Naive thymus-derived CD8-positive, alpha-beta T cell (primary cell): ENCODE measurements around the gene METTL23. TPM values are rescaled to one million over a fixed set of nuclear protein-coding genes. Genes with fewer than 3 reads are reported as not detected.

Experiments used
- ATAC-seq, 2 donors: fragments of 150-1000 bp; cut with Tn5 transposase in 1 of 2; sonication (Bioruptor Pico), chemical (Tn5 transposase) in 1 of 2; 1 replicate in 1 of 2; 2 replicates in 1 of 2; pipeline ENCODE4 v1.10.0; 2021; ENCODE audit warnings: mild to moderate bottlenecking in 2 of 2, moderate library complexity in 2 of 2
- POLR2A ChIA-PET: fragments of 350-600 bp; sonication (Branson Sonifier 250); formaldehyde crosslinking; loops from one replicate; lab custom pipeline; 2021; ENCODE audit warnings: antibody characterized with exemption; lab: Charles Lee
- DNase-seq, 10 donors: peaks; one replicate each; pipeline versions ENCODE4 v3.0.0 to v3.0.0-alpha.2; 2020 to 2022
- H3K27ac Mint-ChIP-seq, 10 donors: one replicate each; pipeline ENCODE4 v1.8.0; 2020 to 2022; ENCODE audit warnings: mild to moderate bottlenecking in 10 of 10, mixed read lengths in 10 of 10, moderate library complexity in 4 of 10, inconsistent platforms in 1 of 10
- H3K27me3 Mint-ChIP-seq, 5 donors: one replicate each; pipeline ENCODE4 v1.8.0; 2021 to 2022; ENCODE audit warnings: mixed read lengths in 5 of 5
- H3K36me3 Mint-ChIP-seq, 3 donors: one replicate each; pipeline ENCODE4 v1.8.0; 2020 to 2022; ENCODE audit warnings: mixed read lengths in 3 of 3, mild to moderate bottlenecking in 2 of 3, inconsistent platforms in 1 of 3
- H3K4me1 Mint-ChIP-seq, 4 donors: one replicate each; pipeline ENCODE4 v1.8.0; 2021 to 2022; ENCODE audit warnings: mixed read lengths in 4 of 4
- H3K4me3 Mint-ChIP-seq, 10 donors: one replicate each; pipeline ENCODE4 v1.8.0; 2020 to 2022; ENCODE audit warnings: mild to moderate bottlenecking in 10 of 10, mixed read lengths in 10 of 10, moderate library complexity in 6 of 10, inconsistent platforms in 1 of 10
- H3K9me3 Mint-ChIP-seq, 9 donors: one replicate each; pipeline ENCODE4 v1.8.0; 2020 to 2022; ENCODE audit warnings: mixed read lengths in 9 of 9, mild to moderate bottlenecking in 3 of 9, inconsistent platforms in 1 of 9, moderate library complexity in 1 of 9
- polyA plus RNA-seq, 3 donors: library from polyadenylated mRNA; unstranded; fragments of 300-500 nt; fragmentation: Illumina TruSeq; gene quantifications; one replicate each; pipeline ENCODE4 v1.2.3, GENCODE V29; 2021
- total RNA-seq, 8 experiments: library from RNA in 2 of 8; stranded (reverse) in 2 of 8; gene quantifications; one replicate each; pipeline ENCODE4 v1.2.3 and lab custom pipeline; 2021 to 2026

Gene METTL23
- total and polyA plus RNA-seq, 5 experiments from 2014 or later: 86.2 to 154 (median 140) TPM

- H3K9me3 Mint-ChIP-seq: no peaks in the 10 kb centered on the region
- peaks cover 5 to 10% (median 8%) of the 10 kb centered on the region in 4 donors for H3K4me1 Mint-ChIP-seq
- H3K36me3 Mint-ChIP-seq: no peaks in the 10 kb centered on the region
- H3K4me3 Mint-ChIP-seq: no peak overlapping the region
- H3K27ac Mint-ChIP-seq: no peak overlapping the region
- POLR2A ChIA-PET: interaction anchor here (0.6 kb wide), 1 partner anchor 1631 kb away, joined by 3 read pairs; no protein-coding TSS in a partner anchor
- DNase-seq (no peak), ATAC-seq (no peak)
- H3K27me3 Mint-ChIP-seq: no peaks in the 10 kb centered on the region
Measured at GRCh38 chr17:76685846-76686245, 40.8 kb upstream of the METTL23 start.

GRCh38 chr17:76686538-76687297 is 39.9 kb upstream of the METTL23 start:
- DNase-seq (no peak), ATAC-seq (no peak)
- Mint-ChIP-seq H3K9me3 (no peaks in the 10 kb centered on the region), H3K27me3 (no peaks in the 10 kb centered on the region), H3K36me3 (no peaks in the 10 kb centered on the region), H3K27ac (no peak overlapping the region), H3K4me3 (no peak overlapping the region), H3K4me1 (peaks cover 0 to 5% (median 2%) of the 10 kb centered on the region in 4 donors)
- POLR2A ChIA-PET: interaction anchor here (0.6 kb wide), 1 partner anchor 1632 kb away, joined by 3 read pairs; no protein-coding TSS in a partner anchor

GRCh38 chr17:76687298-76688164 is 39.1 kb upstream of the METTL23 start:
- DNase-seq (no peak), ATAC-seq (no peak)
- Mint-ChIP-seq H3K4me1 (no peaks in the 10 kb centered on the region), H3K36me3 (no peaks in the 10 kb centered on the region), H3K9me3 (no peaks in the 10 kb centered on the region), H3K27me3 (no peaks in the 10 kb centered on the region), H3K27ac (peak overlapping the region in 2 of 10 donors; percentile 47 to 71), H3K4me3 (no peak overlapping the region)
- POLR2A ChIA-PET: no interaction called here

- Mint-ChIP-seq H3K4me3 (no peak overlapping the region), H3K27ac (no peak overlapping the region), H3K9me3 (no peaks in the 10 kb centered on the region), H3K36me3 (no peaks in the 10 kb centered on the region), H3K27me3 (no peaks in the 10 kb centered on the region), H3K4me1 (no peaks in the 10 kb centered on the region)
- ATAC-seq (no peak), DNase-seq (no peak)
- POLR2A ChIA-PET: no interaction called here
Measured at GRCh38 chr17:76688165-76688622, 38.4 kb upstream of the METTL23 start.

- no peaks in the 10 kb centered on the region for H3K36me3 Mint-ChIP-seq
- POLR2A ChIA-PET: no interaction called here
- no peaks in the 10 kb centered on the region for H3K9me3 Mint-ChIP-seq
- no peak for DNase-seq
- ATAC-seq: no peak
- H3K4me1 Mint-ChIP-seq: no peaks in the 10 kb centered on the region
- H3K27me3 Mint-ChIP-seq: no peaks in the 10 kb centered on the region
- no peak overlapping the region for H3K4me3 Mint-ChIP-seq
- H3K27ac Mint-ChIP-seq: no peak overlapping the region
Measured at GRCh38 chr17:76689859-76690258, 36.8 kb upstream of the METTL23 start.

- ATAC-seq (no peak), DNase-seq (no peak)
- no peak overlapping the region for H3K27ac Mint-ChIP-seq
- peaks cover 0 to 5% (median 3%) of the 10 kb centered on the region in 4 donors for H3K4me1 Mint-ChIP-seq
- H3K36me3 Mint-ChIP-seq: no peaks in the 10 kb centered on the region
- no peaks in the 10 kb centered on the region for H3K9me3 Mint-ChIP-seq
- no peak overlapping the region for H3K4me3 Mint-ChIP-seq
- no peaks in the 10 kb centered on the region for H3K27me3 Mint-ChIP-seq
- POLR2A ChIA-PET: no interaction called here
Measured at GRCh38 chr17:76690596-76691280, 35.9 kb upstream of the METTL23 start.

GRCh38 chr17:76691379-76692191 is 35.1 kb upstream of the METTL23 start:
- H3K4me1 Mint-ChIP-seq: peaks cover under 1 to 8% (median 5%) of the 10 kb centered on the region in 4 donors
- H3K27me3 Mint-ChIP-seq: no peaks in the 10 kb centered on the region
- no peaks in the 10 kb centered on the region for H3K9me3 Mint-ChIP-seq
- no peak for ATAC-seq
- POLR2A ChIA-PET: no interaction called here
- H3K27ac Mint-ChIP-seq: peak overlapping the region in 1 of 10 donors; percentile 67
- H3K4me3 Mint-ChIP-seq: no peak overlapping the region
- no peak for DNase-seq
- H3K36me3 Mint-ChIP-seq: no peaks in the 10 kb centered on the region

GRCh38 chr17:76695059-76695831 is 31.4 kb upstream of the METTL23 start:
- no peaks in the 10 kb centered on the region for H3K9me3 Mint-ChIP-seq
- POLR2A ChIA-PET: interaction anchor here (0.6 kb wide), 1 partner anchor 64 kb away, joined by 4 read pairs; no protein-coding TSS in a partner anchor
- H3K27ac Mint-ChIP-seq: peak overlapping the region in 2 of 10 donors; percentile 52 to 74
- H3K4me1 Mint-ChIP-seq: peaks cover 2 to 10% (median 5%) of the 10 kb centered on the region in 4 donors
- H3K36me3 Mint-ChIP-seq: no peaks in the 10 kb centered on the region
- H3K4me3 Mint-ChIP-seq: no peak overlapping the region
- ATAC-seq (no peak), DNase-seq (no peak)
- no peaks in the 10 kb centered on the region for H3K27me3 Mint-ChIP-seq

- peaks cover 2 to 14% (median 5%) of the 10 kb centered on the region in 4 donors for H3K4me1 Mint-ChIP-seq
- POLR2A ChIA-PET: no interaction called here
Measured at GRCh38 chr17:76696763-76697701, 29.6 kb upstream of the METTL23 start.

GRCh38 chr17:76697702-76698465 is 28.8 kb upstream of the METTL23 start:
- Mint-ChIP-seq H3K27ac (peak overlapping the region in 1 of 10 donors; percentile 88), H3K36me3 (no peaks in the 10 kb centered on the region)

More at GRCh38 chr17:76696763-76697701, 29.6 kb upstream of the METTL23 start:
- DNase-seq: no peak
- Mint-ChIP-seq H3K9me3 (no peaks in the 10 kb centered on the region), H3K27ac (peak overlapping the region in 2 of 10 donors; percentile 72 to 83), H3K27me3 (no peaks in the 10 kb centered on the region), H3K4me3 (no peak overlapping the region), H3K36me3 (no peaks in the 10 kb centered on the region)
- ATAC-seq: no peak

More at GRCh38 chr17:76697702-76698465, 28.8 kb upstream of the METTL23 start:
- Mint-ChIP-seq H3K9me3 (no peaks in the 10 kb centered on the region), H3K27me3 (no peaks in the 10 kb centered on the region), H3K4me3 (no peak overlapping the region), H3K4me1 (peaks cover 2 to 14% (median 5%) of the 10 kb centered on the region in 4 donors)
- ATAC-seq (no peak), DNase-seq (no peak)
- POLR2A ChIA-PET: interaction anchor here (0.6 kb wide), 1 partner anchor 211 kb away, joined by 4 read pairs; no protein-coding TSS in a partner anchor
